Hepatocyte (in vitro differentiated cells): ENCODE measurements around the gene CDH12.
"Not testable (repeated sequence)": the region's sequence is repeated elsewhere in the genome, so short reads cannot be mapped to it uniquely, and the experiment has no call there.

Experiments used
- EZH2 ChIP-seq: fragments of 200-600 bp; sonication (generic); IDR thresholded peaks from 2 replicates; pipeline ENCODE4 v1.6.1; 2016; ENCODE audit warnings: antibody characterized with exemption, mild to moderate bottlenecking, borderline replicate concordance
- EZH2phosphoT487 ChIP-seq: fragments of 200-600 bp; sonication (generic); IDR thresholded peaks from one replicate; pipeline ENCODE4 v1.6.1; 2018; ENCODE audit warnings: antibody characterized with exemption, mild to moderate bottlenecking, low read depth, moderate library complexity; ENCODE audit not compliant: unreplicated experiment, severe bottlenecking
- TF ChIP-seq, protein P1 (sequence below): fragments of 200-600 bp; sonication (generic); IDR thresholded peaks from 2 replicates; pipeline ENCODE4 v1.5.1; 2016; ENCODE audit warnings: antibody characterized with exemption, mild to moderate bottlenecking; ENCODE audit not compliant: poor library complexity

GRCh38 chr5:21985799-21986198 lies 867.3 kb downstream of the CDH12 start:
- TF ChIP-seq, protein P1, sequence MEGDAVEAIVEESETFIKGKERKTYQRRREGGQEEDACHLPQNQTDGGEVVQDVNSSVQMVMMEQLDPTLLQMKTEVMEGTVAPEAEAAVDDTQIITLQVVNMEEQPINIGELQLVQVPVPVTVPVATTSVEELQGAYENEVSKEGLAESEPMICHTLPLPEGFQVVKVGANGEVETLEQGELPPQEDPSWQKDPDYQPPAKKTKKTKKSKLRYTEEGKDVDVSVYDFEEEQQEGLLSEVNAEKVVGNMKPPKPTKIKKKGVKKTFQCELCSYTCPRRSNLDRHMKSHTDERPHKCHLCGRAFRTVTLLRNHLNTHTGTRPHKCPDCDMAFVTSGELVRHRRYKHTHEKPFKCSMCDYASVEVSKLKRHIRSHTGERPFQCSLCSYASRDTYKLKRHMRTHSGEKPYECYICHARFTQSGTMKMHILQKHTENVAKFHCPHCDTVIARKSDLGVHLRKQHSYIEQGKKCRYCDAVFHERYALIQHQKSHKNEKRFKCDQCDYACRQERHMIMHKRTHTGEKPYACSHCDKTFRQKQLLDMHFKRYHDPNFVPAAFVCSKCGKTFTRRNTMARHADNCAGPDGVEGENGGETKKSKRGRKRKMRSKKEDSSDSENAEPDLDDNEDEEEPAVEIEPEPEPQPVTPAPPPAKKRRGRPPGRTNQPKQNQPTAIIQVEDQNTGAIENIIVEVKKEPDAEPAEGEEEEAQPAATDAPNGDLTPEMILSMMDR: not testable (repeated sequence)
- TF ChIP-seq EZH2, EZH2phosphoT487: not testable (repeated sequence)
